Keratinocyte (primary cell): ENCODE measurements around the gene MBLAC1. TPM values are rescaled to one million over a fixed set of nuclear protein-coding genes. Genes with fewer than 3 reads are reported as not detected.
A peak's percentile ranks its signal among the peaks of the same experiment; 100 is the strongest.

Source experiments
- DNase-seq: peaks from one replicate; pipeline ENCODE4 v3.0.0-alpha.2; 2011; ENCODE audit warnings: low read depth, missing footprints, low spot score
- FAIRE-seq: peaks from 2 replicates; lab custom pipeline; 2011; peaks lifted over from hg19 to GRCh38; lab: Jason Lieb, UNC
- H2AFZ ChIP-seq: 2 replicates; pipeline ENCODE4 v1.6.0; 2012; ENCODE audit warnings: low read length, control low read depth, inconsistent platforms; ENCODE audit not compliant: control insufficient read depth
- H3K27ac ChIP-seq: 2 replicates; pipeline ENCODE4 v1.5.1; 2011; ENCODE audit warnings: low read length; ENCODE audit not compliant: control insufficient read depth, insufficient read depth
- H3K27me3 ChIP-seq: 3 replicates; pipeline ENCODE4 v1.6.0; 2011; ENCODE audit warnings: low read length; ENCODE audit not compliant: control insufficient read depth, insufficient read depth; ENCODE audit errors: extremely low read depth
- H3K36me3 ChIP-seq, 2 experiments: 2 replicates in 1 of 2; 3 replicates in 1 of 2; pipeline ENCODE4 v1.5.1; 2011; ENCODE audit warnings: low read length in 2 of 2, mild to moderate bottlenecking in 1 of 2; ENCODE audit not compliant: control insufficient read depth in 2 of 2, insufficient read depth in 2 of 2; ENCODE audit errors: extremely low read depth in 1 of 2
- H3K4me1 ChIP-seq: 3 replicates; pipeline ENCODE4 v1.5.1; 2011; ENCODE audit warnings: low read length; ENCODE audit not compliant: control insufficient read depth, insufficient read depth; ENCODE audit errors: extremely low read depth
- H3K4me2 ChIP-seq: 3 replicates; pipeline ENCODE4 v1.6.0; 2011; ENCODE audit warnings: low read depth, low read length; ENCODE audit not compliant: control insufficient read depth, insufficient read depth; ENCODE audit errors: extremely low read depth
- H3K4me3 ChIP-seq, 3 experiments: fragments of 200-600 bp in 1 of 3; sonication (generic) in 1 of 3; 2 replicates in 2 of 3; 3 replicates in 1 of 3; pipeline ENCODE4 v1.5.1; 2011 to 2016; ENCODE audit warnings: low read length in 3 of 3, mild to moderate bottlenecking in 3 of 3, control low read depth in 2 of 3, inconsistent platforms in 1 of 3, low read depth in 1 of 3, mixed read lengths in 1 of 3, mixed run types in 1 of 3, moderate library complexity in 1 of 3; ENCODE audit not compliant: control insufficient read depth in 2 of 3, insufficient read depth in 2 of 3; ENCODE audit errors: extremely low read depth in 1 of 3
- H3K79me2 ChIP-seq: 2 replicates; pipeline ENCODE4 v1.6.0; 2012; ENCODE audit warnings: low read length; ENCODE audit not compliant: control insufficient read depth, insufficient read depth
- H3K9ac ChIP-seq: 3 replicates; pipeline ENCODE4 v1.6.0; 2011; ENCODE audit warnings: low read length; ENCODE audit not compliant: control insufficient read depth, insufficient read depth; ENCODE audit errors: extremely low read depth
- H3K9me1 ChIP-seq: 3 replicates; pipeline ENCODE4 v1.6.0; 2011; ENCODE audit warnings: low read length; ENCODE audit not compliant: control insufficient read depth, insufficient read depth; ENCODE audit errors: extremely low read depth
- H3K9me3 ChIP-seq: 2 replicates; pipeline ENCODE4 v1.5.1; 2012; ENCODE audit warnings: low read depth, low read length; ENCODE audit not compliant: control insufficient read depth
- H4K20me1 ChIP-seq: 3 replicates; pipeline ENCODE4 v1.6.0; 2011; ENCODE audit warnings: low read length; ENCODE audit not compliant: control insufficient read depth, insufficient read depth; ENCODE audit errors: extremely low read depth
- EZH2 ChIP-seq: IDR thresholded peaks from one replicate; pipeline ENCODE4 v1.6.1; 2012; ENCODE audit warnings: inconsistent platforms, mild to moderate bottlenecking, low read length, moderate library complexity
- dilution Hi-C: fragments of 300-500 bp; cut with MboI; formaldehyde crosslinking; loops from one replicate; pipeline ENCODE4 v1.7.0; 2020; ENCODE audit warnings: low sequenced_read_pairs; ENCODE audit not compliant: extremely low pct_ligation_motif_present
- polyA minus RNA-seq, 3 experiments: library from RNA; depleted of rRNA, polyadenylated mRNA; stranded (reverse); fragments of >200 nt; gene quantifications; 1 replicate in 1 of 3; 2 replicates in 1 of 3; 3 replicates in 1 of 3; pipeline ENCODE4 v1.2.3, GENCODE V29; 2011
- polyA plus RNA-seq, 5 experiments: library from polyadenylated mRNA; depleted of rRNA in 3 of 5; stranded (reverse) in 3 of 5; stranded (forward) in 1 of 5; unstranded in 1 of 5; fragments of >200 nt; gene quantifications; 1 replicate in 1 of 5; 2 replicates in 3 of 5; 3 replicates in 1 of 5; pipeline versions ENCODE4 v1.2.1 to v1.2.3, GENCODE V29; 2011 to 2012; ENCODE audit warnings: missing spikeins in 2 of 5, low read depth in 1 of 5, low replicate concordance in 1 of 5
- TF ChIP-seq, protein P1 (sequence below), 3 experiments: IDR thresholded peaks in 1 of 3; conservative IDR thresholded peaks in 1 of 3; optimal IDR thresholded peaks in 1 of 3; 2 replicates in 2 of 3; 3 replicates in 1 of 3; pipeline versions ENCODE3 to v1.5.1; 2011; ENCODE audit warnings: low read length in 3 of 3, mild to moderate bottlenecking in 3 of 3, moderate library complexity in 2 of 3, control low read depth in 1 of 3, inconsistent platforms in 1 of 3; ENCODE audit not compliant: insufficient read depth in 2 of 3; ENCODE audit errors: extremely low read depth in 1 of 3

The MBLAC1 gene, protein sequence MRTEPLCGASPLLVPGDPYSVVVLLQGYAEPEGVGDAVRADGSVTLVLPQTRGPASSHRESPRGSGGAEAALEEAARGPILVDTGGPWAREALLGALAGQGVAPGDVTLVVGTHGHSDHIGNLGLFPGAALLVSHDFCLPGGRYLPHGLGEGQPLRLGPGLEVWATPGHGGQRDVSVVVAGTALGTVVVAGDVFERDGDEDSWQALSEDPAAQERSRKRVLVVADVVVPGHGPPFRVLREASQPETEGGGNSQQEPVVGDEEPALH
- polyA plus RNA-seq = 0.21 to 0.50 TPM (median 0.46 TPM) in 3 replicates
- 0.35 TPM for polyA plus RNA-seq (2011; ENCODE audit: low read depth)
- 0.46 and 0.69 TPM in 2 replicates for polyA plus RNA-seq (2011; cell fraction: cytosol; rRNA removed)
- 0.55 and 0.59 TPM in 2 replicates for polyA plus RNA-seq (2011; cell fraction: nucleus; rRNA removed)
- polyA plus RNA-seq (2012; ENCODE audit: low replicate concordance) = 0.52 and 1.1 TPM in 2 replicates
- polyA minus RNA-seq = 0.13 TPM in 1 of 3 replicates, not detected in the others
- not detected for polyA minus RNA-seq (2011; cell fraction: cytosol; rRNA and poly(A)+ RNA removed)
- polyA minus RNA-seq (2011; cell fraction: nucleus; rRNA and poly(A)+ RNA removed) = not detected in 2 replicates

DNA sequence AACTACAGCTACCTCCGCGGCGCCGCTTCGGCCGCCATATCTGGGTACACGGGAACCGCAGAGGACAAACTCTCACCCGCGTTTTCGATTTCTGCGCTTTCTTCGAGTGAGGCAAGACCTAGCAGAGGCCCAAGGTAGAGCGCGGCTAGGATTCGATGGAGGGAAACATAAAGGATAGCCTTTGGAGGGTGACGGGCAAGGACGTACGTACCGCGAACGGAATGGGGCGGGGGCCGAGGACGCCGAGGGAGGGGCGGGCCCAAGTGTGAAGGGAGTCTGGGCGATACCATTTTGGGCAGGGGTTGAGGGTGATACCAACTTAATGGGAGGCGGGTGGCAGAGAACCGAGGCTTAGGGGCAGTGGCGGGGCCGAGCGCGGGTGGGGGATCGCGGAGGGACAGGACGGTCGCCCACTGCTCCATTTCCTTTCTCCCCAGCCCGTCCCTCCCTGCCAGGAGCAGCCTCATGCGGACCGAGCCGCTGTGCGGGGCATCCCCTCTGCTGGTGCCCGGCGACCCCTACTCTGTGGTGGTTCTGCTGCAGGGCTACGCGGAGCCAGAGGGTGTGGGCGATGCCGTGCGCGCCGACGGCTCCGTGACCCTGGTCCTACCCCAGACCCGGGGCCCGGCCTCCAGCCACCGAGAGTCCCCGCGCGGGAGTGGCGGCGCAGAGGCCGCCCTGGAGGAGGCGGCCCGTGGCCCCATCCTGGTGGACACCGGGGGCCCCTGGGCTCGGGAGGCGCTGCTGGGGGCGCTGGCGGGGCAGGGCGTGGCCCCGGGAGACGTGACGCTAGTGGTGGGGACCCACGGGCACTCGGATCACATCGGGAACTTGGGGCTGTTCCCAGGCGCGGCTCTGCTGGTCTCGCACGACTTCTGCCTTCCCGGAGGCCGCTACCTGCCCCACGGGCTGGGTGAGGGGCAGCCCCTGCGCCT is at the start of gene MBLAC1:
Gene MBLAC1 (plus strand): TSS at position 37 of the 935 bp plus-strand sequence. CDS start 429 bp downstream, at position 466.
- Histone ChIP-seq H2AFZ (peak within 1 kb of the TSS; percentile 99), H3K4me2 (peak within 1 kb of the TSS; percentile 72), H3K9me3 (no peaks in the 10 kb centered on the region), H3K36me3 (peaks cover 0 to 2% of the 10 kb centered on the region in 2 experiments), H3K9ac (peak within 1 kb of the TSS; percentile 97), H4K20me1 (no peaks in the 10 kb centered on the region), H3K27me3 (no peaks in the 10 kb centered on the region), H3K4me3 (peak within 1 kb of the TSS; percentile 89 to 96 (median 94)), H3K4me1 (peaks cover 10% of the 10 kb centered on the region), H3K9me1 (no peaks in the 10 kb centered on the region), H3K27ac (peak within 1 kb of the TSS; percentile 97), H3K79me2 (no peaks in the 10 kb centered on the region)
- TF ChIP-seq, protein P1, sequence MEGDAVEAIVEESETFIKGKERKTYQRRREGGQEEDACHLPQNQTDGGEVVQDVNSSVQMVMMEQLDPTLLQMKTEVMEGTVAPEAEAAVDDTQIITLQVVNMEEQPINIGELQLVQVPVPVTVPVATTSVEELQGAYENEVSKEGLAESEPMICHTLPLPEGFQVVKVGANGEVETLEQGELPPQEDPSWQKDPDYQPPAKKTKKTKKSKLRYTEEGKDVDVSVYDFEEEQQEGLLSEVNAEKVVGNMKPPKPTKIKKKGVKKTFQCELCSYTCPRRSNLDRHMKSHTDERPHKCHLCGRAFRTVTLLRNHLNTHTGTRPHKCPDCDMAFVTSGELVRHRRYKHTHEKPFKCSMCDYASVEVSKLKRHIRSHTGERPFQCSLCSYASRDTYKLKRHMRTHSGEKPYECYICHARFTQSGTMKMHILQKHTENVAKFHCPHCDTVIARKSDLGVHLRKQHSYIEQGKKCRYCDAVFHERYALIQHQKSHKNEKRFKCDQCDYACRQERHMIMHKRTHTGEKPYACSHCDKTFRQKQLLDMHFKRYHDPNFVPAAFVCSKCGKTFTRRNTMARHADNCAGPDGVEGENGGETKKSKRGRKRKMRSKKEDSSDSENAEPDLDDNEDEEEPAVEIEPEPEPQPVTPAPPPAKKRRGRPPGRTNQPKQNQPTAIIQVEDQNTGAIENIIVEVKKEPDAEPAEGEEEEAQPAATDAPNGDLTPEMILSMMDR (optimal IDR thresholded peaks at IDR 0.05 in 1 of 3, IDR thresholded peaks at IDR 0.05 in 1 of 3, conservative IDR thresholded peaks at IDR 0.05 in 1 of 3; ENCODE audit: extremely low read depth in 1 of 3, insufficient read depth in 2 of 3, low read length in 3 of 3) = no peak
- no peak for TF ChIP-seq EZH2
- dilution Hi-C loops = no loop called here
- no peak for DNase-seq
- FAIRE-seq = peak; percentile 9

DNA sequence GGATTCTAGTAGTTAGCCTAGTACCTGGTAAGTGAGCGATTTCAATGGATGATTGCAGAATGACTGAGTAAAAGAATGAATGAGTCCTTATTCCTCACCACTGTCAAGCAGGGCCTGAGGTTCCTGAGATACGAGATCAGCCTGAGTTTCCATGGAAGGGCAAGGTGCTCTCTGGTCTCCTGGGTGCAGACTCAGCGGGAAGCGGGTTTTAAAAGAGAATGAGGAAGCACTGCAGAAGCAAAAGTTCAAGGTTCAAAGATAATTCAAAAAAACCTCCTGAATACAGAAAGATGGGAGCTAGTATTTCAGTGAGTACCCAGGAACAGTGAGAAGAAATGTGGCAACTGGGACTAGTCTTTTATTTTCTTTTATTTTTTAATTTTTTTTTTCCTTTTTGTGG is 49.6 kb upstream of the MBLAC1 start:
- dilution Hi-C loops = no loop called here
- TF ChIP-seq, protein P1 (optimal IDR thresholded peaks at IDR 0.05 in 1 of 3, IDR thresholded peaks at IDR 0.05 in 1 of 3, conservative IDR thresholded peaks at IDR 0.05 in 1 of 3; ENCODE audit: extremely low read depth in 1 of 3, insufficient read depth in 2 of 3, low read length in 3 of 3) = no peak
- no peak for TF ChIP-seq EZH2
- no peaks in the 10 kb centered on the region for H3K9me1 ChIP-seq
- H3K9me3 ChIP-seq = peaks cover 6% of the 10 kb centered on the region
- peaks cover 58% of the 10 kb centered on the region for H3K79me2 ChIP-seq
- no peak overlapping the region for H3K27ac ChIP-seq
- H3K27me3 ChIP-seq = no peaks in the 10 kb centered on the region
- peaks cover 11% of the 10 kb centered on the region for H3K4me1 ChIP-seq
- no peak overlapping the region for H3K9ac ChIP-seq
- no peak overlapping the region for H2AFZ ChIP-seq
- H4K20me1 ChIP-seq = no peaks in the 10 kb centered on the region
- H3K4me2 ChIP-seq = no peak overlapping the region
- no peak for DNase-seq
- no peak for FAIRE-seq
- peaks cover 45 to 55% of the 10 kb centered on the region in 2 experiments for H3K36me3 ChIP-seq
- no peak overlapping the region for H3K4me3 ChIP-seq
